PC-9 (cell line): ENCODE data around the gene ZFP62. TPM values are rescaled to one million over a fixed set of nuclear protein-coding genes. Genes with fewer than 3 reads are reported as not detected.

Experiments used
- BruUV-seq: library from RNA; stranded (reverse); fragments of 400-500 nt; replicated peaks from 2 replicates; lab custom pipeline; 2021; lab: Mats Ljungman, UMichigan
- CTCF ChIA-PET: fragments of 300-600 bp; sonication (Branson Sonifier 250); formaldehyde crosslinking; loops from one replicate; lab custom pipeline; 2022; ENCODE audit warnings: antibody characterized with exemption; lab: Charles Lee
- POLR2A ChIA-PET: fragments of 300-600 bp; sonication (Branson Sonifier 250); formaldehyde crosslinking; loops from one replicate; lab custom pipeline; 2022; ENCODE audit warnings: antibody characterized with exemption; ENCODE audit not compliant: unreplicated experiment; lab: Charles Lee
- DNase-seq, 2 experiments: peaks; one replicate each; pipeline versions ENCODE4 v3.0.0 to v3.0.0-alpha.2; 2015 to 2022; ENCODE audit warnings: mixed read lengths in 1 of 2
- H2AFZ ChIP-seq: fragments of 200-600 bp; sonication (generic); 2 replicates; pipeline ENCODE4 v1.8.1; 2017; ENCODE audit warnings: antibody characterized with exemption
- H3F3A ChIP-seq: fragments of 200-600 bp; sonication (generic); 2 replicates; pipeline ENCODE4 v1.8.1; 2017; ENCODE audit warnings: antibody characterized with exemption, mild to moderate bottlenecking, low read depth; ENCODE audit not compliant: insufficient read depth
- H3K27ac ChIP-seq: fragments of 200-600 bp; sonication (generic); 2 replicates; pipeline ENCODE4 v1.6.1; 2016; ENCODE audit warnings: mixed run types
- H3K27me3 ChIP-seq: fragments of 200-600 bp; sonication (generic); 2 replicates; pipeline ENCODE4 v1.6.1; 2016; ENCODE audit warnings: low read depth, mixed run types; ENCODE audit not compliant: insufficient read depth
- H3K36me3 ChIP-seq: fragments of 200-600 bp; sonication (generic); 2 replicates; pipeline ENCODE4 v1.6.1; 2016; ENCODE audit warnings: low read depth, mixed run types
- H3K4me1 ChIP-seq: fragments of 200-600 bp; sonication (generic); replicated peaks from 2 replicates; pipeline ENCODE4 v1.6.1; 2016; ENCODE audit warnings: mixed run types; ENCODE audit not compliant: insufficient read depth
- H3K4me2 ChIP-seq: fragments of 200-600 bp; sonication (generic); 2 replicates; pipeline ENCODE4 v1.6.1; 2017; ENCODE audit warnings: mixed run types
- H3K4me3 ChIP-seq: fragments of 200-600 bp; sonication (generic); 2 replicates; pipeline ENCODE4 v1.6.1; 2016; ENCODE audit warnings: mixed run types
- H3K79me2 ChIP-seq: fragments of 200-600 bp; sonication (generic); 2 replicates; pipeline ENCODE4 v1.6.1; 2017; ENCODE audit warnings: low read depth, mixed run types
- H3K9me2 ChIP-seq: fragments of 200-600 bp; sonication (generic); 2 replicates; pipeline ENCODE4 v1.8.1; 2017; ENCODE audit warnings: mild to moderate bottlenecking; ENCODE audit not compliant: insufficient read depth
- H3K9me3 ChIP-seq: fragments of 200-600 bp; sonication (generic); 2 replicates; pipeline ENCODE4 v1.8.1; 2016; ENCODE audit warnings: low read depth; ENCODE audit not compliant: insufficient read depth
- H4K20me1 ChIP-seq: fragments of 200-600 bp; sonication (generic); 2 replicates; pipeline ENCODE4 v1.8.1; 2017; ENCODE audit not compliant: insufficient read depth
- EZH2 ChIP-seq: fragments of 200-600 bp; sonication (generic); IDR thresholded peaks from 2 replicates; pipeline ENCODE4 v1.8.0; 2017; ENCODE audit warnings: antibody characterized with exemption, low read depth
- intact Hi-C: fragments of 100-400 bp; cut with micrococcal nuclease; formaldehyde crosslinking; loops from one replicate; pipeline ENCODE4 v1.10.0; 2022; ENCODE audit not compliant: unreplicated experiment
- total RNA-seq: library from RNA; stranded (reverse); gene quantifications from 2 replicates; pipeline ENCODE4 v1.2.3, GENCODE V29; 2021
- TF ChIP-seq, protein P1 (sequence below): fragments of 200-600 bp; sonication (generic); conservative IDR thresholded peaks from 2 replicates; pipeline ENCODE4 v1.6.1; 2017; ENCODE audit warnings: mixed run types, antibody characterized with exemption, mild to moderate bottlenecking, moderate library complexity

The ZFP62 gene
- total RNA-seq, 1 experiment from 2014 or later, result 57.3 TPM

DNA sequence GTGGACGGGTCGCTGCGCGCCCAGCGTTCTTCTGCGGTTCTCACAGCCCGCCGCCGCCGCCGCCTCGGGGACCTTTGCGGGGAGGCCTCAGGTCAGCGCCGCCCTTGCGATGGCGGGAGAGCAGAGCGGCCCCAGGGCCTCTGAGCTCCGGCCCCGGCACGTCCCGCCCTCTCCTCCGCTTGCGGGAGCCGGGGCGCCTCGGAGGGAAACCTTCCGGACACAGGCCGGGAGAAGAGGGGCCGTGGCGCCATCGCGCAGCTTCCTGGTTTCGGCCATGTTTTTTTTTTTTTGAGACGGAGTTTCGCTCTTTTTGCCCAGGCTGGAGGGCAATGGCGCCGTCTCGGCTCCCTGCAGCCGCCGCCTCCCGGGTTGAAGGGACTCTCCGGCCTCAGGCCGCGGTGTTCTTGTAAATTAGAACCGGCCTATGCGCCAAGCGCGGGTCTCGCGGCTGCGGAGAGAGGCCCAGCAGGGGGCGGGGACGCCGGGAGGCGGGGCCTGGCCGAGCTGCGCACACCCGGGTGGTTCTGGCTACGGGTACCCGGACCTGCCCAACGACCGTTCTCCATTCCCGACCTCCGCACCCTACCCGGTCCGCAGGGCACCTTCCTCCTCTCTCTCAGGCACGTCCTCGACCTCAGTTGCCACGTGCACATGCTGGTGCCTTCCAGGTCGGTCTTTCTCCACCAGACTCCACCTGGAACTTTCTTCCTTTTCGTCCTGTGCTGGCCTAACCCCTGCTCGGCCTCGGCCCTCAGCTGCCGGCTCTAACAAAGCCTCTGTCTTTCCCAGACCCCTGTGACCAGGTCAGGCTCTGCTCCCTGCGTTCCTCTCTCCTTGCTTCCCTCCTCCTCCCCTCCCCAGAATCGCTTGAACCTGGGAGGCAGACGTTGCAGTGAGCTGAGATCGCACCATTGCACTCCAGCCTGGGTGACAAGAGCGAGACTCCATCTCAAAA is 29.7 kb downstream of the ZFP62 start:
- POLR2A ChIA-PET, result interaction anchor here (0.6 to 1.2 kb wide), 4 partner anchors 20 to 416 kb away, joined by 3 to 6 read pairs (median 4); no protein-coding TSS in a partner anchor

DNA sequence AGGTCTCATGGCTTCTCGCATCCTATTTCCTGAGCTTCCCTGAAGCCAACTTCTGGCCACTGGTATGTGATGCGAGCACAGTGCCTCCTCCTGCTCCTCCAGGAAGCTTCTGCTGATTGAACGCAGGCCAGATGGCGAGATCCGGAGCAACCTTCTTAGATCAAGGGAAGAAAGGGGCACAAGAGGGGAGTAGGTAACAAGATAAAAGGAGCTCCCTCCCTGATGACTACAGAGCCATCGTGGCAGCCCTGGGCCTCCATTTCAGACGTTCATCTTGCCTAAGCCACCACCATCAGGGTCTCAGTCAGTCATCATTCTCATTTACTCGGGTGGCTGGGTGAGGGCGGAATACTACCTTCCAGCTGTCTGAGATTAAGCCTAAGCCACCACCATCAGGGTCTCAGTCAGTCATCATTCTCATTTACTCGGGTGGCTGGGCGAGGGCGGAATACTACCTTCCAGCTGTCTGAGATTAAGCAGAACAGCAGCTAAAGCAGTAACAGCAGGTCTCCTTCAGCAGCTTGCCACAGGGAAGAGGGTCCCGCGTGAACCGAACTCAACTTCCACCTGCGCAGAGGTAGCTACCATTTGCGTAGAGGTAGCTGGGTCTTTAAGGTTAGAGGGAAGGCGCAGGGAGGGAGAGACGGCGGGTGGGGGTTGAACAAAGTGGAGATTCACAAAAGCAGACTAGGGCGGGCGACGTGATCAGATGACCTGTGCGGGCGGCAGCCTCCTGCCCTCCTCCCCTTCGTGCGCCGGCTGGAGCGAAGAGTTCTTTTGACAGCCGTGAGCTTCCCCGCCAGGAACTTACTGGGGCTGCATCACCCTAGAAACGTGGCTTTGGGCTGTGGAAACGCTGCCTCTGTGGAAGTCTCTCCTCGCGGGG is 30.6 kb downstream of the ZFP62 start:
- DNase-seq, result peak in 1 of 2 experiments; percentile 51
- no TSS peak for BruUV-seq
- Histone ChIP-seq H3K4me3 (peak overlapping the region; percentile 72), H3K9me3 (peaks cover 10% of the 10 kb centered on the region), H3K27ac (peak overlapping the region; percentile 72), H2AFZ (peak overlapping the region; percentile 88), H3K79me2 (peaks cover 11% of the 10 kb centered on the region), H3K4me1 (peaks cover 28% of the 10 kb centered on the region), H3F3A (peaks cover 20% of the 10 kb centered on the region; the same call in 1 of the 2 replicates), H3K36me3 (peaks cover 7% of the 10 kb centered on the region; the same call in 1 of the 2 replicates), H4K20me1 (no peaks in the 10 kb centered on the region), H3K9me2 (no peaks in the 10 kb centered on the region), H3K4me2 (peak overlapping the region; percentile 90), H3K27me3 (no peaks in the 10 kb centered on the region)
- intact Hi-C loops, result loop anchor here (1.0 to 2.0 kb wide), 3 partner anchors 20 to 46 kb away; partner anchors contain the start of gene ZFP62
- POLR2A ChIA-PET, result interaction anchor here (0.6 to 1.2 kb wide), 4 partner anchors 19 to 417 kb away, joined by 3 to 9 read pairs (median 6); no protein-coding TSS in a partner anchor
- CTCF ChIA-PET, result interaction anchor here (0.6 to 0.9 kb wide), 3 partner anchors 30 to 708 kb away, joined by 3 to 4 read pairs (median 4); no protein-coding TSS in a partner anchor
- no peak for TF ChIP-seq EZH2
- TF ChIP-seq, protein P1, sequence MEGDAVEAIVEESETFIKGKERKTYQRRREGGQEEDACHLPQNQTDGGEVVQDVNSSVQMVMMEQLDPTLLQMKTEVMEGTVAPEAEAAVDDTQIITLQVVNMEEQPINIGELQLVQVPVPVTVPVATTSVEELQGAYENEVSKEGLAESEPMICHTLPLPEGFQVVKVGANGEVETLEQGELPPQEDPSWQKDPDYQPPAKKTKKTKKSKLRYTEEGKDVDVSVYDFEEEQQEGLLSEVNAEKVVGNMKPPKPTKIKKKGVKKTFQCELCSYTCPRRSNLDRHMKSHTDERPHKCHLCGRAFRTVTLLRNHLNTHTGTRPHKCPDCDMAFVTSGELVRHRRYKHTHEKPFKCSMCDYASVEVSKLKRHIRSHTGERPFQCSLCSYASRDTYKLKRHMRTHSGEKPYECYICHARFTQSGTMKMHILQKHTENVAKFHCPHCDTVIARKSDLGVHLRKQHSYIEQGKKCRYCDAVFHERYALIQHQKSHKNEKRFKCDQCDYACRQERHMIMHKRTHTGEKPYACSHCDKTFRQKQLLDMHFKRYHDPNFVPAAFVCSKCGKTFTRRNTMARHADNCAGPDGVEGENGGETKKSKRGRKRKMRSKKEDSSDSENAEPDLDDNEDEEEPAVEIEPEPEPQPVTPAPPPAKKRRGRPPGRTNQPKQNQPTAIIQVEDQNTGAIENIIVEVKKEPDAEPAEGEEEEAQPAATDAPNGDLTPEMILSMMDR, result no peak

More for the DNA sequence above, 29.7 kb downstream of the ZFP62 start:
- peak; percentile 49 to 82 for DNase-seq
- Histone ChIP-seq H3K27ac (peak overlapping the region; percentile 72), H3K4me1 (peaks cover 23% of the 10 kb centered on the region), H3K9me2 (no peaks in the 10 kb centered on the region), H3K79me2 (peaks cover 11% of the 10 kb centered on the region), H3K4me2 (peak overlapping the region; percentile 90), H3F3A (peaks cover 14% of the 10 kb centered on the region; the same call in 1 of the 2 replicates), H3K27me3 (no peaks in the 10 kb centered on the region), H4K20me1 (no peaks in the 10 kb centered on the region), H2AFZ (peak overlapping the region; percentile 88), H3K9me3 (peaks cover 10% of the 10 kb centered on the region), H3K4me3 (peak overlapping the region; percentile 72), H3K36me3 (peaks cover 7% of the 10 kb centered on the region; the same call in 1 of the 2 replicates)
- CTCF ChIA-PET, result interaction anchor here (0.6 to 0.9 kb wide), 4 partner anchors 29 to 709 kb away, joined by 3 to 4 read pairs (median 4); no protein-coding TSS in a partner anchor
- TSS peak; percentile 62 for BruUV-seq
- intact Hi-C loops, result loop anchor here (1.0 to 2.0 kb wide), 3 partner anchors 21 to 47 kb away; partner anchors contain the start of gene ZFP62
- TF ChIP-seq, protein P1, result 0 out of 2 replicates have a peak, but pooled peaks have one; percentile 27
- TF ChIP-seq EZH2, result no peak
